Panc1 (cell line): Measurements from ENCODE around the gene CEP170B. TPM values are rescaled to one million over a fixed set of nuclear protein-coding genes. Genes with fewer than 3 reads are reported as not detected.
"Not testable (repeated sequence)": the region's sequence is repeated elsewhere in the genome, so short reads cannot be mapped to it uniquely, and the experiment has no call there.

Source experiments
- ATAC-seq: fragments of 200-7000 bp; cut with Tn5 transposase; 2 replicates; pipeline ENCODE4 v1.9.1; 2020; ENCODE audit warnings: mild to moderate bottlenecking, moderate library complexity
- BruUV-seq: library from RNA; stranded (reverse); fragments of 400-500 nt; replicated peaks from 2 replicates; lab custom pipeline; 2021; lab: Mats Ljungman, UMichigan
- CTCF ChIA-PET: fragments of 300-600 bp; sonication (Branson Sonifier 250); formaldehyde crosslinking; loops from one replicate; lab custom pipeline; 2022; ENCODE audit warnings: antibody characterized with exemption; lab: Charles Lee
- POLR2A ChIA-PET: fragments of 300-600 bp; sonication (Branson Sonifier 250); formaldehyde crosslinking; loops from one replicate; lab custom pipeline; 2022; ENCODE audit warnings: antibody characterized with exemption; lab: Charles Lee
- DNase-seq: peaks from one replicate; pipeline ENCODE4 v3.0.0-alpha.2; 2010; ENCODE audit warnings: low read depth, low spot score
- H3K27ac ChIP-seq: 2 replicates; pipeline ENCODE4 v1.5.1; 2011; ENCODE audit warnings: mild to moderate bottlenecking, low read length, inconsistent platforms
- H3K27me3 ChIP-seq: fragments of 200-500 bp; sonication (Bioruptor generic); 2 replicates; pipeline ENCODE4 v1.6.0; 2014; ENCODE audit warnings: low read length, inconsistent platforms; ENCODE audit not compliant: control insufficient read depth, insufficient read depth
- H3K36me3 ChIP-seq: fragments of 200-500 bp; sonication (Bioruptor generic); 2 replicates; pipeline ENCODE4 v1.5.1; 2014; ENCODE audit warnings: inconsistent platforms, mild to moderate bottlenecking, low read length, moderate library complexity; ENCODE audit not compliant: control insufficient read depth, insufficient read depth
- H3K4me1 ChIP-seq: 2 replicates; pipeline ENCODE4 v1.5.1; 2011; ENCODE audit warnings: inconsistent platforms, mild to moderate bottlenecking, low read length, moderate library complexity; ENCODE audit not compliant: control insufficient read depth, insufficient read depth
- H3K4me3 ChIP-seq, 2 experiments: 2 replicates each; pipeline ENCODE4 v1.5.1; 2011 to 2012; ENCODE audit warnings: low read depth in 2 of 2, low read length in 2 of 2, mild to moderate bottlenecking in 2 of 2, inconsistent platforms in 1 of 2, moderate library complexity in 1 of 2
- H3K9me3 ChIP-seq: fragments of 200-500 bp; sonication (Bioruptor generic); 2 replicates; pipeline ENCODE4 v1.5.1; 2014; ENCODE audit warnings: low read depth, mild to moderate bottlenecking, inconsistent platforms, low read length, moderate library complexity; ENCODE audit not compliant: control insufficient read depth, insufficient read depth
- POLR2AphosphoS5 ChIP-seq: IDR thresholded peaks from 2 replicates; pipeline ENCODE4 v1.6.1; 2012; ENCODE audit warnings: mild to moderate bottlenecking, low read depth, low read length, moderate library complexity
- SIN3A ChIP-seq: IDR thresholded peaks from 2 replicates; pipeline ENCODE4 v1.6.1; 2012; ENCODE audit warnings: low read depth, mild to moderate bottlenecking, low read length, moderate library complexity, borderline replicate concordance; ENCODE audit not compliant: insufficient read depth
- TCF7L2 ChIP-seq: IDR thresholded peaks from 2 replicates; pipeline ENCODE4 v1.6.1; 2011; ENCODE audit warnings: mild to moderate bottlenecking, low read depth, low read length, inconsistent platforms
- in situ Hi-C: cut with HindIII; loops from 2 replicates; pipeline ENCODE4 v1.10.0; 2016; ENCODE audit warnings: low sequenced_read_pairs, low pct_unique_long_range_greater_than_20kb
- intact Hi-C: fragments of 100-400 bp; cut with micrococcal nuclease; formaldehyde crosslinking; loops from one replicate; pipeline ENCODE4 v1.10.0; 2022; ENCODE audit not compliant: unreplicated experiment
- total RNA-seq: library from RNA; stranded (reverse); gene quantifications from one replicate; pipeline ENCODE4 v1.2.1, GENCODE V29; 2021; ENCODE audit not compliant: unreplicated experiment
- TF ChIP-seq, protein P1 (sequence below), 2 experiments: IDR thresholded peaks; 2 replicates each; pipeline ENCODE4 v1.6.1; 2011 to 2012; ENCODE audit warnings: low read depth in 2 of 2, control low read depth in 1 of 2, low read length in 1 of 2, mild to moderate bottlenecking in 1 of 2, moderate library complexity in 1 of 2; ENCODE audit not compliant: insufficient read depth in 1 of 2
- TF ChIP-seq, protein P2 (sequence below): fragments of 450-650 bp; IDR thresholded peaks from 2 replicates; pipeline ENCODE4 v1.5.1; 2017; ENCODE audit warnings: mild to moderate bottlenecking

The CEP170B gene
- total RNA-seq, 1 experiment from 2014 or later, result 17.8 TPM

DNA sequence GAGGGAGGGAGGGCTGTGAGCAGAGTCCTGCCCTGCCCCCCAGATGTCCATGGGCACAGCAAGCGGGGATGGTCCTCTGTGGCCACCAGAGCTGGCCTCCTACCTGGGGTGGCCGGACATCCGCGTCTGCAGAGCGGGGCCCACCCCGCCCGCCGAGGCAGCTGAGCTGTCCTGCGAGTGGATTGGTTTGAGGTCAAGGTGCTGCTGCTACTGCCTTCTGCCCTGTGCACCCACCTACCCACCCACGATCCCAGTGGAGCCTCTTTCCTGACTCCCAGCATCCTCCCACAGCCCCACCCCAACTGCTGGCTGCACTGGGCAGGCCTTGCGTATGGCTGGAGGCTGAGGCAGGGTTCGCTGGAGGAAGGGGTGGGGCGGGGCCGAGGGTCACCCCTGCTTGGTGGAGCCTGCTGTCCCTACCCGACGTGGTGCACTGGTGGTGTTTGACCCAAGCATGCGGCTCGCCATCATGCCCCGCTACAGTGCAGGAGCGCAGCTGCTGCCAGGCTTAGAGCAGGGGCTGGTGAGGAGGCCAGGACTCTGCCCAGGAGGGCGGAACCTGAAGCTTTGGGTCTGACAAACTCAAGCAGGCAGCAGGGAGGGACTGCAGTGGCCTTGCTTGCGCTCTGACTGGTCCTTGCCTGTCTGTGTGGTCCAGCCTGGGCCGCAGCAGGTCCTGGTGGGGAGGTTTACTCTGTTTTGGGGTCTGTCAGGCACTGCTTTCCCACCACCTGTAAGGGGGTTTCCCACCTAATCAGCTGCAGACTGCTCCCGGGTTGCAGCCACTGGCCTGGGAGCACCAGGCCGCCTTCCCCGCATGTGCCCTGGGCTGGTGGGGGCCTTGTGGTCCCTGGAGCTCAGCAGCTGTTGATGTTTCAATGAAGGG, 23.7 kb downstream of the CEP170B start:
- no peak for DNase-seq
- ChIA-PET POLR2A (interaction anchor here (0.9 kb wide), 1 partner anchor 118 kb away, joined by 3 read pairs; no protein-coding TSS in a partner anchor), CTCF (no interaction called here)
- Histone ChIP-seq H3K4me3 (no peak overlapping the region), H3K27ac (no peak overlapping the region), H3K36me3 (no peaks in the 10 kb centered on the region), H3K27me3 (no peaks in the 10 kb centered on the region), H3K4me1 (no peaks in the 10 kb centered on the region), H3K9me3 (no peaks in the 10 kb centered on the region)
- in situ Hi-C loops (no loop called here), intact Hi-C loops (no loop called here)
- ATAC-seq, result no peak
- BruUV-seq, result no TSS peak
- TF ChIP-seq SIN3A (no peak), TCF7L2 (no peak), POLR2AphosphoS5 (no peak)
- TF ChIP-seq, protein P1, sequence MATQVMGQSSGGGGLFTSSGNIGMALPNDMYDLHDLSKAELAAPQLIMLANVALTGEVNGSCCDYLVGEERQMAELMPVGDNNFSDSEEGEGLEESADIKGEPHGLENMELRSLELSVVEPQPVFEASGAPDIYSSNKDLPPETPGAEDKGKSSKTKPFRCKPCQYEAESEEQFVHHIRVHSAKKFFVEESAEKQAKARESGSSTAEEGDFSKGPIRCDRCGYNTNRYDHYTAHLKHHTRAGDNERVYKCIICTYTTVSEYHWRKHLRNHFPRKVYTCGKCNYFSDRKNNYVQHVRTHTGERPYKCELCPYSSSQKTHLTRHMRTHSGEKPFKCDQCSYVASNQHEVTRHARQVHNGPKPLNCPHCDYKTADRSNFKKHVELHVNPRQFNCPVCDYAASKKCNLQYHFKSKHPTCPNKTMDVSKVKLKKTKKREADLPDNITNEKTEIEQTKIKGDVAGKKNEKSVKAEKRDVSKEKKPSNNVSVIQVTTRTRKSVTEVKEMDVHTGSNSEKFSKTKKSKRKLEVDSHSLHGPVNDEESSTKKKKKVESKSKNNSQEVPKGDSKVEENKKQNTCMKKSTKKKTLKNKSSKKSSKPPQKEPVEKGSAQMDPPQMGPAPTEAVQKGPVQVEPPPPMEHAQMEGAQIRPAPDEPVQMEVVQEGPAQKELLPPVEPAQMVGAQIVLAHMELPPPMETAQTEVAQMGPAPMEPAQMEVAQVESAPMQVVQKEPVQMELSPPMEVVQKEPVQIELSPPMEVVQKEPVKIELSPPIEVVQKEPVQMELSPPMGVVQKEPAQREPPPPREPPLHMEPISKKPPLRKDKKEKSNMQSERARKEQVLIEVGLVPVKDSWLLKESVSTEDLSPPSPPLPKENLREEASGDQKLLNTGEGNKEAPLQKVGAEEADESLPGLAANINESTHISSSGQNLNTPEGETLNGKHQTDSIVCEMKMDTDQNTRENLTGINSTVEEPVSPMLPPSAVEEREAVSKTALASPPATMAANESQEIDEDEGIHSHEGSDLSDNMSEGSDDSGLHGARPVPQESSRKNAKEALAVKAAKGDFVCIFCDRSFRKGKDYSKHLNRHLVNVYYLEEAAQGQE (IDR thresholded peaks at IDR 0.05; ENCODE audit: insufficient read depth in 1 of 2, low read depth in 2 of 2, low read length in 1 of 2), result no peak
- TF ChIP-seq, protein P2, sequence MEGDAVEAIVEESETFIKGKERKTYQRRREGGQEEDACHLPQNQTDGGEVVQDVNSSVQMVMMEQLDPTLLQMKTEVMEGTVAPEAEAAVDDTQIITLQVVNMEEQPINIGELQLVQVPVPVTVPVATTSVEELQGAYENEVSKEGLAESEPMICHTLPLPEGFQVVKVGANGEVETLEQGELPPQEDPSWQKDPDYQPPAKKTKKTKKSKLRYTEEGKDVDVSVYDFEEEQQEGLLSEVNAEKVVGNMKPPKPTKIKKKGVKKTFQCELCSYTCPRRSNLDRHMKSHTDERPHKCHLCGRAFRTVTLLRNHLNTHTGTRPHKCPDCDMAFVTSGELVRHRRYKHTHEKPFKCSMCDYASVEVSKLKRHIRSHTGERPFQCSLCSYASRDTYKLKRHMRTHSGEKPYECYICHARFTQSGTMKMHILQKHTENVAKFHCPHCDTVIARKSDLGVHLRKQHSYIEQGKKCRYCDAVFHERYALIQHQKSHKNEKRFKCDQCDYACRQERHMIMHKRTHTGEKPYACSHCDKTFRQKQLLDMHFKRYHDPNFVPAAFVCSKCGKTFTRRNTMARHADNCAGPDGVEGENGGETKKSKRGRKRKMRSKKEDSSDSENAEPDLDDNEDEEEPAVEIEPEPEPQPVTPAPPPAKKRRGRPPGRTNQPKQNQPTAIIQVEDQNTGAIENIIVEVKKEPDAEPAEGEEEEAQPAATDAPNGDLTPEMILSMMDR, result no peak

DNA sequence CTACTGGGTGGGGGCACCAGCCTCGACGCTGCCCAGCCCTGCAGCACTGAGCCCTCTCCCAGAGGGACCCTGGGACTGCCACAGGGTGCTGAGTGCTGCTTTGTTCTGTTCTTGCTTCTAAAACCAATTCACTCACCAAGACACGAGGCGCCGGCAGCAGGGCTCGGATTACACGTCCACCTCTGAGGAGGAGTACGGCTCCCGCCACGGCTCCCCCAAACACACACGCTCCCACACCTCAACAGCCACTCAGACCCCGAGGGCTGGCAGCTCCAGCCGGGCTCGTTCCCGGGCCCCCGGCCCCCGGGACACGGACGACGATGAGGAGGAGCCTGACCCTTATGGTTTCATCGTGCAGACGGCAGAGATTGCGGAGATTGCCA, 24.3 kb downstream of the CEP170B start:
- TF ChIP-seq POLR2AphosphoS5 (no peak), SIN3A (no peak), TCF7L2 (no peak)
- TF ChIP-seq, protein P1 (IDR thresholded peaks at IDR 0.05; ENCODE audit: insufficient read depth in 1 of 2, low read depth in 2 of 2, low read length in 1 of 2), result no peak
- TF ChIP-seq, protein P2, result no peak
- in situ Hi-C loops, result no loop called here
- no peaks in the 10 kb centered on the region for H3K9me3 ChIP-seq
- no TSS peak for BruUV-seq
- no peak for ATAC-seq
- POLR2A ChIA-PET, result no interaction called here
- no peaks in the 10 kb centered on the region for H3K4me1 ChIP-seq
- DNase-seq, result no peak
- H3K27ac ChIP-seq, result no peak overlapping the region
- CTCF ChIA-PET, result no interaction called here
- intact Hi-C loops, result no loop called here
- no peaks in the 10 kb centered on the region for H3K27me3 ChIP-seq
- H3K36me3 ChIP-seq, result no peaks in the 10 kb centered on the region
- no peak overlapping the region for H3K4me3 ChIP-seq

DNA sequence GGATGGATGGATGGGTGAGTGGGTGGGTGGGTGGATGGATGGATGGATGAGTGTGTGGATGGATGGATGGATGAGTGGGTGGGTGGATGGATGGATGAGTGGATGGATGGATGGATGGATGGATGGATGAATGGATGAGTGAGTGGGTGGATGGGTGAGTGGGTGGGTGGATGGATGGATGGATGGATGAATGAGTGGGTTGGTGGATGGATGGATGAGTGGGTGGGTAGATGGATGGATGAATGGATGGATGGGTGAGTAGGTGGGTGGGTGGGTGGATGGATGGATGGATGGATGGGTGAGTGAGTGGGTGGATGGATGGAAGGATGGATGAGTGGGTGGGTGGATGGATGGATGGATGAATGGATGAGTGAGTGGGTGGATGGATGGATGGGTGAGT, 25.2 kb downstream of the CEP170B start:
- H3K27ac ChIP-seq, H3K9me3 ChIP-seq, H3K36me3 ChIP-seq, DNase-seq, BruUV-seq, CTCF ChIA-PET, H3K4me1 ChIP-seq, POLR2A ChIA-PET, H3K4me3 ChIP-seq, in situ Hi-C loops, ATAC-seq, intact Hi-C loops, H3K27me3 ChIP-seq: not testable (repeated sequence)
